ENCODE data around the gene CDH15.
"Not testable (repeated sequence)": the region's sequence is repeated elsewhere in the genome, so short reads cannot be mapped to it uniquely, and the experiment has no call there.

Gene CDH15

GRCh38 chr16:89173174-89173921, 1.8 kb downstream of the CDH15 start:
- FAIRE-seq, result no peak

DNA sequence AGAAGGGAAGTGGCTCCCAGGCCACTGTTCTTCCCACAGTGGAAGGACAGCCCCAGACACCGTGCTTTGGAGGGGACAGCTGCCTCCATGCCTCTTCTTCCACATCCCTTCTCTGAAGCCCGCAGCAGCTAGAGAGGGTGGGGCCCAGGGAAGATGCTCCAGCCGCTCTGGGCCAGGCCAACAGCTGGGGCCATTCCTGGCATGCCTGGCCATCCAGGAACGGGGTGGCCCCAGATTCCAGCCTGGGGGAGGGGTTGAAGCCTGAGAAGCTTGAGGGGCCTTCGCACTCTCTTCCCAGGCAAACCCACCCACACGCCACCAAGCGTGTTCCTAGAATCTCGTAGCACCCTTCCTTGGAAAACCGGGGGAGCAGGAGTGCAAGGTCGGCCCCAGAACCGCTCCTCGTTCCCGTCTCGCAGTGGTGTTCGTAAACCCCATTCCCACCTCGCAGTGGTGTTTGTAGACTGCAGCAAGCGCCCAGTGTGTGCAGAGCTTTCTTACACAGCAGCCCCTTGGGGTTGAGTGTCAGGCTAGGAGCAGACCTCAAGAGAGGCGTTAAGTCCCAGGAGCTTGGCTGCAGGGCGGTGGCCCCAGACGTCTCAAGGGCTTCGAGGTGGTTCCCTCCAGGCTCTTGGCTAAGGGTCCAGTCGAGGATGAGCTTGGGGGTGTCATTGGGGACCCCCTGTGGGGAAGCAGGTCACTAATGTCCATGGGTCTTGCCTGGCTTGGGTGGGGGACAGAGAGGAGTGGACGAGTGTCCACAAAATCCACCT, 2.7 kb downstream of the CDH15 start:
- FAIRE-seq, result no peak

- FAIRE-seq, result no peak
Measured at GRCh38 chr16:89174877-89175276, 3.3 kb downstream of the CDH15 start.

- no peak for FAIRE-seq
Measured at GRCh38 chr16:89175280-89176146, 4.0 kb downstream of the CDH15 start.

- FAIRE-seq, result no peak
Measured at GRCh38 chr16:89176147-89176690, 4.7 kb downstream of the CDH15 start.

GRCh38 chr16:89176717-89177116, 5.2 kb downstream of the CDH15 start:
- no peak for FAIRE-seq

- no peak for FAIRE-seq
Measured at GRCh38 chr16:89177501-89177900, 6.0 kb downstream of the CDH15 start.

DNA sequence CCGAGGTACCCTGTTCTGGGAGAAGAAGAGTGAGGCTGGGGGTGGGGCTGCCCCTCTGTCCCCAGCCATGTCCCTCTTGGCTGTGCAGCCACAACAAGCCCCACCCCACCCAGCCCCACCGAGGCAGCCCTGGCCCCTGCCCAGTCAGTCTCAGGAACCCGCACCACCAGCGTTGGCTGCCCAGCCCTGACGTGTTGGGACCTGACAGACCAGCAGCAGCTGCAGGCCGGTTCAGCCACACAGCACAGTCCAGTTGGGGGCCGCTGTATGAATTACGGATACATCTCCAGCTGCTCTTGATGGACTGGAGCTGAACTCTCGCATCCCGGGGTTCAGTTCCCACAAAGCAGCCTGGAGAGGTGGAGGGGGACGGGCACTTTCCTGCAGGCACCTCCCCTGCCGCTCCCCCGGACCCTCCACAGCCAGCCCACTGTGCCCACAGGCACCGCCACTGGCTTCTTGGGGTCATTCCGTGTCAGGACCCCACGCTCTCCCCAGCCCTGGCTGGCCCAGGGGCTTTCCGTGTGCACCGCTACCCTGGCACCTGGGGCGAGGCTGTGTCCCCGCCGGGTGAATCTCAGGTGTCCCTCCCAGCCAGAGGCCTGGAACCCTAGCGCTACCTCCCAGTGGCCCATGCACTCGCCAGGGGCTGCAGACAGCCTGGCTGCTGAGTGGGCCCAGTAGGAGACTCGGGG, 7.1 kb downstream of the CDH15 start:
- no peak for FAIRE-seq

DNA sequence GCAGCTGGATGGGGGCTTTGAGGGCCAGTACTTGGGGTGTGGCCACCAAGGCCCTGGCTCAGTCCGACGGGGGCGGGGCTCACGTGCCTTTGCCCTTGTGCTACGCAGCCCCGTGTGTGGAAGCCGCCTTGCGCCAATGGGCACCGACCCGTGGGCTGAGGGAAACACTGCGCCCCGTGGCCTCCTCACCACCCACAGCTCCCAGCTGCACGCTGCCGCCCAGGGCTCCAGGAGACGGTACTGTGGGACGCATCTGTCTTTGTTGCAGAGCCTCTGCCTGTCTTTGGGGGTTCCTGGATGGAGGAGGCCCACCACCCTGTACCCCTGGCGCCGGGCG, 7.6 kb downstream of the CDH15 start:
- FAIRE-seq, result no peak

GRCh38 chr16:89179656-89180315, 8.2 kb downstream of the CDH15 start:
- no peak for FAIRE-seq

DNA sequence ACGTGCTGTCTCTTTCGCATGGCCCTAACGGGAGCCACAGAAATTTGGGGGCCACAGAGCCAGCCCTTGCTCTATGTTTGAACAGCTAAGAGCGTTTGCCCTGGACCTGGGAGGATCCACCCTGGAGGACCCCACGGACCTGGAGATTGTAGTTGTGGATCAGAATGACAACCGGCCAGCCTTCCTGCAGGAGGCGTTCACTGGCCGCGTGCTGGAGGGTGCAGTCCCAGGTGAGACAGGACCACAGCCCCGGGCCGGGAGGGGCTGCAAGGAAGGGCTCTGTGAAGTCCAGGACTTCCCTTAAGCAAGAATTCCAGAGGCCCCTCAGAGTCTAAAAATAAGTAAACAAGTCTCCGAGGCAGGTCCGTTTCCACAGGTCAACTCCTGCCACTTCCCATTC, 11.9 kb downstream of the CDH15 start:
- FAIRE-seq, result no peak

DNA sequence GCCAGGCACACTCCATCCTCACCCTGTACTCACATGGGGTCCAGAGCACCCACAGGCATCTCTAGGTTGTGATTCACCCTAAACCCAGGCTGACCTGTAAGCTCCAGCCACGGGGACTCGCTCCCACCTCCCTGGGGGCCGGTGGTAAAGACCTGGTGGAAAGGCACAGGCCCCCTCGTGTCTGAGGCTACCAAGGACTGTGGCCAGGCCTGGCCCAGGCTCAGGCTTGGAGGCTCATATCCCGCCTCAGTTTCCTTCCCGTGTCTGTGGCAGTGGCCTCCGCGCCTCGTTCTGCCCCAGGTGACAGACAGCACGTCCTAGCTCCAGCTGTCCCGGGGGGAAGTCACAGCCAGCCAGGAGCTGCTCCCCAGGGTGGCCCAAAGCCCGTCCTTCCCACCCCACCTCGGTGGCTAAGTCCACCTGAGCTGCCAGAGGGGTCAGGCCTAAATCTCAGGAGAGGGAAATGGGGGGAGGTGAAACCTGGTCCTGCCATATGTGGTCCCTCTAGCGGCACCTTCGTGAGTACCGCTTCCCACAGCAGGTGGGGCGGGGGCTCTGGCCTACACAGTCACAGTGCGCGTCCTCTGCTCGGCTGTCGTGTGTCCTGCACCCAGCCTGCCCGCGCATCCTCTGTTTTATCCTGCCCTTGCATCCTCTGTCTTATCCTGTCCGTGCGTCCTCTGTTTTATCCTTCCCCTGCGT, 12.6 kb downstream of the CDH15 start:
- no peak for FAIRE-seq

DNA sequence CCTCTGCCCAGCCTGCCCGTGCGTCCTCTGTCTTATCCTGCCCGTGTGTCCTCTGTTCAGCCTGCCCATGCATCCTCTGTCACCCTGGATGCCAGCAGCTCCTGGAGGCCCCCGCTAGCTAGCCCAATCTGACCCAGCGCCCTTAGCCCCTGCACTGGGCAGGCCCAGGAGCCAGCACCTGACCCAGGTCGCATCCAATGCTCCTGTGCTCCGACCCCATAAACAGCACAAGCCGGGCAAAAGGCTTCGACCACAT, 13.1 kb downstream of the CDH15 start:
- no peak for FAIRE-seq

DNA sequence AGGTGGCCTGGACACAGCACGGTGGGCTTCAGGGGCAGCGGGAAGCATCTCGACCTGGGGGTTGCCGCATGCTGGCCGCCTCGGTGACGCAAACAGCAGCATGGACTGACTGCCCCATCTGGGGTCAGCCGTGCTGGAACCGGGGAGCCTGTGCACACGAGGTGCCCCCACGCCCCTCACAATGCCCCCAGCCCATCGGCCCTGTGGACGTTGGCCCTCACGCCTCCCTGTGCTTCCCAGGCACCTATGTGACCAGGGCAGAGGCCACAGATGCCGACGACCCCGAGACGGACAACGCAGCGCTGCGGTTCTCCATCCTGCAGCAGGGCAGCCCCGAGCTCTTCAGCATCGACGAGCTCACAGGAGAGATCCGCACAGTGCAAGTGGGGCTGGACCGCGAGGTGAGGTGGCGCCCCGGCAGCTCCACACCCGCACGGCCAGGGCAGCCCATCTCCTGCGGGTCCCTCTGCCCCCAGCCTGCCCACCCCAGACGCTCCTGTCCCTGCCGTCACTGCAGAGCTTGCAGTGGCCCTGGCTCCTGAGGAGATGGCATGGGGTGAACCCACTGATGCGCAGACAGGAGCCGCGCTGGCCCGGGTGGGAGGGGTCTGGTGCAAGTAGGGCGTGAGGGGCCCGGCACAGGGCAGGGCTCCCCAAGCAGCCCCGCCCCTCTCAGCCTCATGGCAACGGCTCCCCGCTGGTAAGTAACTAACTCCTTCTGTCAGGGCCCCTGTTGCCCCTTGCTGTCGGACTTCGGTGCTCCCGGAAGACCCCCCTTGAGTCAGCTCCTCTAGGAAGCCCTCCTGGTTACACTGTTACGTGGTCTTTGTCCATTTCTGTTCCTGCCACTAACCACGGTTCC, 13.6 kb downstream of the CDH15 start:
- FAIRE-seq, result no peak

DNA sequence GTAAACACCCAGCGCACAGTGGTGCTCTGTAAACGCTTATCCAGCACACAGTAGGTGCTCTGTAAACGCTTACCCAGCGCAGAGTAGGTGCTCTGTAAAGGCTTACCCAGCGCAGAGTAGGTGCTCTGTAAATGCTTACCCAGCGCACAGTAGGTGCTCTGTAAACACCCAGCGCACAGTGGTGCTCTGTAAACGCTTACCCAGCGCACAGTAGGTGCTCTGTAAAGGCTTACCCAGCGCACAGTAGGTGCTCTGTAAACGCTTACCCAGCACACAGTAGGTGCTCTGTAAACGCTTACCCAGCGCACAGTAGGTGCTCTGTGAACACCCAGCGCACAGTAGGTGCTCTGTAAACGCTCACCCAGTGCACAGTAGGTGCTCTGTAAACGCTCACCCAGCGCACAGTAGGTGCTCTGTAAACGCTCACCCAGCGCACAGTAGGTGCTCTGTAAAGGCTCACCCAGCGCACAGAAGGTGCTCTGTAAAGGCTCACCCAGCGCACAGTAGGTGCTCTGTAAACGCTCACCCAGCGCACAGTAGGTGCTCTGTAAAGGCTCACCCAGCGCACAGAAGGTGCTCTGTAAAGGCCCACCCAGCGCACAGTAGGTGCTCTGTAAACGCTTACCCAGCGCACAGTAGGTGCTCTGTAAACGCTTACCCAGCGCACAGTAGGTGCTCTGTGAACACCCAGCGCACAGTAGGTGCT, 14.5 kb downstream of the CDH15 start:
- not testable (repeated sequence) for FAIRE-seq

GRCh38 chr16:89186593-89187031, 15.1 kb downstream of the CDH15 start:
- FAIRE-seq, result not testable (repeated sequence)

DNA sequence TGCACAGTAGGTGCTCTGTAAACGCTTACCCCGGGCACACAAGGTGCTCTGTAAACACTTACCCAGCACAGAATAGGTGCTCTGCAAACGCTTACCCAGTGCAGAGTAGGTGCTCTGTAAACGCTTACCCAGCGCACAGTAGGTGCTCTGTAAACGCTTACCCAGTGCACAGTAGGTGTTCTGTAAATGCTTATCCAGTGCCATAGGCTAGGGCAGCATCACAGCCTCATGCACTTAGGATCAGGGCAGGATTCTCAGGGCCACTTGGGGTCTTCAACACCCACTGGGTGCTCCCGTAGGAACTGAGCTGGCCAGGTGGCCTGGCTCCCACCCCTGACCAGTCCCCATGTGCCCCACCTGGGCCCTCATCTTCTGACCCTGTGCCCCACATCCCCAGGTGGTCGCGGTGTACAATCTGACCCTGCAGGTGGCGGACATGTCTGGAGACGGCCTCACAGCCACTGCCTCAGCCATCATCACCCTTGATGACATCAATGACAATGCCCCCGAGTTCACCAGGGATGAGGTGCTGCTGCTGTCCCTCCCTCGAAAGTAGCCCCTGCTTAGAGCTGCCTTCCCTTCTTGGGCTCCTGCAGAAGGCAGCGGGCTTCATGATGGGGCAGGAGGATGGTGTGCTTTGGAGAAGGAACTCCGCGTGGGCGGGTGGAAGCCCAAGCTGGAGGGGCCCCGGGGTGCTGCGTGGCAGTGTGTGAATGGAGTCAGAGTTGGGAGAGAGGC, 15.7 kb downstream of the CDH15 start:
- no peak for FAIRE-seq

DNA sequence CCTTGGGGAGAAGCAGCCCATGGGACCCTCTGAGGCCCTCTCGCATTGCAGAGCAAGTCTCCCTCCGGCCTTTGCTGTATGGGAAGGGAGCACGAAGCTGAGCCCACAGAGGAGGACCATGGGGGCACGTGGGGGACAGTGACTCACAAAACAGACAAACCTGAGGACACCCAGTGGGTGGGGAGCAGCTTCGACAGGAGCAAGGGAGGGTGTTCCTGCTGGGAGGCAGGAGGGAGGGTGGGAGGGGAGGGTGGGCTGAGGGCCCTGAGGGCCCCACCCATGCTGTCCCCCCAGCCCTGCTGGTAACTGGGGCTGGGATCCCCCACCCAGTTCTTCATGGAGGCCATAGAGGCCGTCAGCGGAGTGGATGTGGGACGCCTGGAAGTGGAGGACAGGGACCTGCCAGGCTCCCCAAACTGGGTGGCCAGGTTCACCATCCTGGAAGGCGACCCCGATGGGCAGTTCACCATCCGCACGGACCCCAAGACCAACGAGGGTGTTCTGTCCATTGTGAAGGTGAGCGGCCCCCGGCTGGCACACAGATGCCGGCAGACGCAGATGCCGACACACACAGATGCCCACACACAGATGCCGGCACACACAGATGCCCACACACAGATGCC, 16.3 kb downstream of the CDH15 start:
- no peak for FAIRE-seq

All from endometrium (tissue), 2 donors.